IPS-20b (cell line): ENCODE data around the gene CYP39A1.

Source experiments
- H3K27ac ChIP-seq: one replicate; pipeline ENCODE4 v1.5.1; 2013; ENCODE audit warnings: low read length
- H3K27me3 ChIP-seq: 2 replicates; pipeline ENCODE4 v1.6.1; 2013; ENCODE audit warnings: mild to moderate bottlenecking, low read length, inconsistent platforms; ENCODE audit not compliant: insufficient read depth
- H3K36me3 ChIP-seq: 2 replicates; pipeline ENCODE4 v1.6.1; 2013; ENCODE audit warnings: low read depth, mild to moderate bottlenecking, inconsistent platforms, low read length, moderate library complexity; ENCODE audit not compliant: insufficient read depth
- H3K4me1 ChIP-seq: 2 replicates; pipeline ENCODE4 v1.6.1; 2013; ENCODE audit warnings: mild to moderate bottlenecking, control low read depth, inconsistent platforms, low read length, moderate library complexity; ENCODE audit not compliant: insufficient read depth
- H3K4me3 ChIP-seq: 2 replicates; pipeline ENCODE4 v1.5.1; 2013; ENCODE audit warnings: mild to moderate bottlenecking, low read length, inconsistent platforms
- H3K9ac ChIP-seq: 2 replicates; pipeline ENCODE4 v1.6.1; 2013; ENCODE audit warnings: low read depth, mild to moderate bottlenecking, inconsistent platforms, low read length, moderate library complexity
- H3K9me3 ChIP-seq: 2 replicates; pipeline ENCODE4 v1.6.1; 2013; ENCODE audit warnings: mild to moderate bottlenecking, low read depth, low read length, inconsistent platforms; ENCODE audit not compliant: insufficient read depth

Gene CYP39A1

GRCh38 chr6:46645265-46645664 is 7.4 kb downstream of the CYP39A1 start:
- no peaks in the 10 kb centered on the region for H3K27me3 ChIP-seq
- no peak overlapping the region for H3K4me3 ChIP-seq
- no peaks in the 10 kb centered on the region for H3K36me3 ChIP-seq
- no peak overlapping the region for H3K9ac ChIP-seq
- no peaks in the 10 kb centered on the region for H3K4me1 ChIP-seq
- H3K27ac ChIP-seq: no peak overlapping the region
- H3K9me3 ChIP-seq: no peaks in the 10 kb centered on the region

DNA sequence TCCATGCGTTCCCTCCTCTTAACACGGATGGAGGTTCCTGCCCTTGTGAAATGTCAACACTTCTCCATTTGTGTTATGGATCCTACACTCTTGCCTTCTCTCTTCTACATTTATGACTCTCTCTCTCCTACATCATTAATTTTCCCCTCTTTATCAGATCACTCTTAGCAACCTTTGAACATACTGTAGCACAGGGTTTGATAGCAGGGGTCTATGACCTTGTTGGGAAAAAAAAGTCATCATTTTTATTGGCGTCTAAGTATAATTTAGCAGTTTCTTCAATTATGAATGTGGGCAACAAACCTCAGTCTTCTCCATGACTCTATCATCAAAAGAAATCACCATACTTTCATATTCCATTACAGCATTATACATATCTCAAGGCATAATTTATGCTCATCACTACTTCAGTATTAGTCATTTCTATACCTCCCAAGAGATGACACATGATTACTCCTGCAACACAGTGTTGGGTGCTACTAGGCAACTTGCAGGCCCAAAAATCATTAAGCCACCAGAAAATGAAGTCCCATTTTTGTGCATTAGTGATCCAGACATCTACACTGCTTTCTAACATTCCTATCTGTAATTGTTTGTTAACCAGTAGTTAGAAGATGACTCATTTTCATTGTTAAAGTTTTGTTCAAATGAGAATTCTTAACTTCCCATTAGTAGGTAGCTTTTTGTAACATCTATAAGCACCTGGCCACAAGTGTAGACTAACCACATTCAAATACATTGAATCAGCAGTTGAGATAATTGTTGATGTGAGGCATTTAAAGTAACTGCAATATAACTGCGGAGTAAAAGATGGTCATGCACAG is 9.5 kb downstream of the CYP39A1 start:
- no peaks in the 10 kb centered on the region for H3K36me3 ChIP-seq
- H3K9me3 ChIP-seq: no peaks in the 10 kb centered on the region
- no peak overlapping the region for H3K9ac ChIP-seq
- no peaks in the 10 kb centered on the region for H3K4me1 ChIP-seq
- no peaks in the 10 kb centered on the region for H3K27me3 ChIP-seq
- no peak overlapping the region for H3K27ac ChIP-seq
- H3K4me3 ChIP-seq: no peak overlapping the region

DNA sequence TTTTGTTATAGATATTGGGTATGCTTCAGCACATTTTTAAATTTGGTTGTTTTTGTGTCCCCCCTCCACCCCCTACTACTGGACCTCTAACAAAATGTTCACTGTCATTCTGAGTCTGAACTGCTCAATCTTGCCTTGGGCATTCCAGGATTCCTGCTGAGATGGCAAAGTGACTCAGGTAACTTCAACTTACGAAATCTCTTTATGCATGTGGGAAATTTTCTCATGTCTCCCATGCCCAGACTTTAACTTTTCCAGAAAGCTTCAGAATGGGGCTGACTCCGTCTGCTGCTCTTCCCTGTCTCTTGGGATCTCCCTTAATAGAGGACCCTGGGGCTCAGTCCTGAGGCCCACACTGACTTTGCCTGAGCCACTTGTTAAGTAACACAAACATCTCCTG is 14.0 kb downstream of the CYP39A1 start:
- Histone ChIP-seq H3K36me3 (no peaks in the 10 kb centered on the region), H3K9me3 (no peaks in the 10 kb centered on the region), H3K9ac (no peak overlapping the region), H3K4me3 (no peak overlapping the region), H3K27me3 (no peaks in the 10 kb centered on the region), H3K27ac (no peak overlapping the region), H3K4me1 (no peaks in the 10 kb centered on the region)

DNA sequence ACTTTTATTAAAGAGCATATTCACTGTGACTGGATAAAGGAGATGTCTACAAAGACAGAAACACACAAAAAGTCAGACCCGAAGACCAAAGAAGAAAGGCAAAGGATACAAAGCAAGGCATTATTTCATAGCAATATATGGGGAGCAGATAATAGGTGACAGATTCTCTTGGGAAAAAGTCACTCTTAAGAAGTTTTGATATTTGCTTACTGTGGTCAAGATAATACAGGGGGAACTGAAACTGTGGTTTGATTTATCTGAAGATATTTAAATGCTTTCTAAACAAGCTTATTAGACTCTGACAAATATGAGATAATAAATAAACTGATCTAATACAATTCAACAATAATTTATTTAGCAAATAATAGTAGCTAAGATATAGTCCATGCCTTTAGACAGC is 14.7 kb downstream of the CYP39A1 start:
- no peak overlapping the region for H3K27ac ChIP-seq
- H3K4me1 ChIP-seq: no peaks in the 10 kb centered on the region
- no peaks in the 10 kb centered on the region for H3K36me3 ChIP-seq
- H3K9ac ChIP-seq: no peak overlapping the region
- no peak overlapping the region for H3K4me3 ChIP-seq
- no peaks in the 10 kb centered on the region for H3K9me3 ChIP-seq
- no peaks in the 10 kb centered on the region for H3K27me3 ChIP-seq

DNA sequence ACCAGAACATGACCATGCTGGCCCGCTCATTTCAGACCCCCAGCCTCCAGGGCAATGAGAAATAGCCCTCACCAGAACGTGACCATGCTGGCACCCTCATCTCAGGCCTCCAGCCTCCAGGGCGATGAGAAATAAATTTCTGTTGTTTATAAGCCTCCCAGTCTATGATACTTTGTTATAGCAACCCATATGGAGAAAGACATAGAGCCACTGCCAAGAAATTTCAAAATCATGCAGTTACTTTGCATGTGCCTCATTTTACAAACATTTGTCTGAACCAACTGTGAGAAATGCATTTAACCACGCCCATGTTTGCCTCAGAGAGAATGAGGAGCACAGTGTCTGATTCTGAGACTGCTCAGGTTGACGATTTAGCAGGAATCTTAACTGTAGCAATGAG is 15.5 kb downstream of the CYP39A1 start:
- no peaks in the 10 kb centered on the region for H3K9me3 ChIP-seq

GRCh38 chr6:46635462-46635861 is 17.2 kb downstream of the CYP39A1 start:
- Histone ChIP-seq H3K27ac (no peak overlapping the region), H3K4me1 (no peaks in the 10 kb centered on the region), H3K36me3 (no peaks in the 10 kb centered on the region), H3K9me3 (no peaks in the 10 kb centered on the region), H3K4me3 (no peak overlapping the region), H3K27me3 (no peaks in the 10 kb centered on the region), H3K9ac (no peak overlapping the region)

More for the DNA sequence above, 15.5 kb downstream of the CYP39A1 start:
- H3K36me3 ChIP-seq: no peaks in the 10 kb centered on the region
- H3K4me3 ChIP-seq: no peak overlapping the region
- no peak overlapping the region for H3K27ac ChIP-seq
- H3K4me1 ChIP-seq: no peaks in the 10 kb centered on the region
- no peaks in the 10 kb centered on the region for H3K27me3 ChIP-seq
- H3K9ac ChIP-seq: no peak overlapping the region

DNA sequence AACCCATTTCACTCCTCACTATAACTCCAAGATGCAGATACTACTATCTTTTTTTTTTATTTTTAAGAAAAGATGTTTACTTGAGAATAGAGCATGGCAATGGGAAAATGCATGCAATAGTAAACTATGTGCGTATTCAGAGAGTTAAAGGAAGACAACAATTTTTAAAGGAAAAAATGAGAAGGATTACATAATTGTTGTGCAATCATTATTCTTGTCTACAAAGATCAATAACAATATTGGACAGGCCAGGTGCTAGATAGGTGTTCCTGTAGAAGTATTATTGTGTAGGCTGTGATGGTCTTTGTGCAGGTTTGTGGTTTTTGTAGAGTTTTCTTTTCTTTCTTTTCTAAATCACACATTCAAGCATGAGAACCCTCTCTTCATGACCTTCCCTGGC is 20.6 kb downstream of the CYP39A1 start:
- no peaks in the 10 kb centered on the region for H3K9me3 ChIP-seq
- H3K4me1 ChIP-seq: no peaks in the 10 kb centered on the region
- no peaks in the 10 kb centered on the region for H3K27me3 ChIP-seq
- no peak overlapping the region for H3K4me3 ChIP-seq
- no peak overlapping the region for H3K9ac ChIP-seq
- H3K27ac ChIP-seq: no peak overlapping the region
- H3K36me3 ChIP-seq: no peaks in the 10 kb centered on the region

- Histone ChIP-seq H3K36me3 (no peaks in the 10 kb centered on the region), H3K27me3 (no peaks in the 10 kb centered on the region), H3K27ac (no peak overlapping the region), H3K4me3 (no peak overlapping the region), H3K9me3 (no peaks in the 10 kb centered on the region), H3K4me1 (no peaks in the 10 kb centered on the region), H3K9ac (no peak overlapping the region)
Measured at GRCh38 chr6:46629691-46630090, 22.9 kb downstream of the CYP39A1 start.

GRCh38 chr6:46628976-46629375 is 23.6 kb downstream of the CYP39A1 start:
- Histone ChIP-seq H3K36me3 (no peaks in the 10 kb centered on the region), H3K27me3 (no peaks in the 10 kb centered on the region), H3K9ac (no peak overlapping the region), H3K4me3 (no peak overlapping the region), H3K4me1 (no peaks in the 10 kb centered on the region), H3K27ac (no peak overlapping the region), H3K9me3 (no peaks in the 10 kb centered on the region)

DNA sequence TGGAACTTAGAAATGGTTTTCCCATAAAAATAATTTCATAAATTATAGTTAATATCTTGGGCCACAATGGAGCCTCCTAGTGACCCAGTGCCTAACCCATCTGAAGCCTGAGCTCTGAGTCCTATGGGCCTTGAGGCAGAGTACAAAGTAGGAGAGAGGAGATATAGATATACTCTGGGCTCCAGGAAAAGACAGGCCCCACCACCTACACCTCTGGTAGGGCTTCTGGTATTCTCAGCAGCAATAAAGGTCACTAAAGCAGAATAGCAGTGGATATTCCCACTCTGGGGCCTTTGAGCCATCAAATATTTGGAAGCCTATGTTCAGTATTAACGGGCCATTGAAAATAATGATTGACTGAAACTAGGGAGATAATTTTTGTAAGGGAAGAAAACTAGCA is 24.1 kb downstream of the CYP39A1 start:
- Histone ChIP-seq H3K36me3 (no peaks in the 10 kb centered on the region), H3K27ac (no peak overlapping the region), H3K9me3 (no peaks in the 10 kb centered on the region), H3K4me1 (no peaks in the 10 kb centered on the region), H3K27me3 (no peaks in the 10 kb centered on the region), H3K4me3 (no peak overlapping the region), H3K9ac (no peak overlapping the region)

- no peak overlapping the region for H3K27ac ChIP-seq
- no peaks in the 10 kb centered on the region for H3K4me1 ChIP-seq
- H3K9me3 ChIP-seq: no peaks in the 10 kb centered on the region
- H3K36me3 ChIP-seq: no peaks in the 10 kb centered on the region
- H3K9ac ChIP-seq: no peak overlapping the region
- no peaks in the 10 kb centered on the region for H3K27me3 ChIP-seq
- no peak overlapping the region for H3K4me3 ChIP-seq
Measured at GRCh38 chr6:46626976-46627375, 25.6 kb downstream of the CYP39A1 start.

DNA sequence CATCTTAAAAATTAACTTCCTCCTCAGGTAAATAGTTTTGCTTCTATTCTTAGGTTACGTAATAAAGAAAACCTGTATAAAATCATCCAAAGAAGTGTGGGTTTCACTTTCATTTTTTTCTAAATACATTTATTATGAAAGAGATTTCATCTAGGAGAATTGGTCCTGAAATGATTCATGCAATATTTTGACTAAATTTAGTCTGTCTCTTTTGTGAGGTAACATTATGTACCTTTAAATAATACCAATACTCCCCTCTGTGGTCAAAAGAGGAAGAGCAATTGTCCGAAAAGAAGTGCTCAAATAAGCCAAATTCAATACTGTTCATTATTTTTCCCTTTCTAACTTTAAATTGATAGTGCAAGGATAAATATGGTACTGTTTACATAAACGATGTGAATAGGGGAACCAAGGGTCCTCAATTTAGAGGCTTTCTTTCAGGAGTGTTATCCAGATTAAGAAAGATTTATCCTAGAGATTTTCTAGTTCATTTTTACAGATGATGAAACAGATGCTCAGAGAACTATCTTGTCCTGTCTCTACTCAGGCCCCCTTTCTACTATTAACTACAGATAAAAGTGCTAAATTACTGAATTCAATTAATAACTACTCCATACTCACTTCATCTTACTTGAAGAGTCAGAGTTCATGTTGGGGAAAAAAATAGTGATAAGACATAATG is 26.2 kb downstream of the CYP39A1 start:
- no peak overlapping the region for H3K4me3 ChIP-seq
- no peak overlapping the region for H3K9ac ChIP-seq
- no peaks in the 10 kb centered on the region for H3K36me3 ChIP-seq
- no peaks in the 10 kb centered on the region for H3K4me1 ChIP-seq
- no peaks in the 10 kb centered on the region for H3K9me3 ChIP-seq
- H3K27ac ChIP-seq: no peak overlapping the region
- H3K27me3 ChIP-seq: no peaks in the 10 kb centered on the region
